ENCODE measurements around the gene MYO3B. TPM values are rescaled to one million over a fixed set of nuclear protein-coding genes. Genes with fewer than 3 reads are reported as not detected.

Gene MYO3B
- polyA plus RNA-seq, 2 of the 4 experiments (the other 2 are of a cell fraction), result 0.01 TPM; not detected in 1

DNA sequence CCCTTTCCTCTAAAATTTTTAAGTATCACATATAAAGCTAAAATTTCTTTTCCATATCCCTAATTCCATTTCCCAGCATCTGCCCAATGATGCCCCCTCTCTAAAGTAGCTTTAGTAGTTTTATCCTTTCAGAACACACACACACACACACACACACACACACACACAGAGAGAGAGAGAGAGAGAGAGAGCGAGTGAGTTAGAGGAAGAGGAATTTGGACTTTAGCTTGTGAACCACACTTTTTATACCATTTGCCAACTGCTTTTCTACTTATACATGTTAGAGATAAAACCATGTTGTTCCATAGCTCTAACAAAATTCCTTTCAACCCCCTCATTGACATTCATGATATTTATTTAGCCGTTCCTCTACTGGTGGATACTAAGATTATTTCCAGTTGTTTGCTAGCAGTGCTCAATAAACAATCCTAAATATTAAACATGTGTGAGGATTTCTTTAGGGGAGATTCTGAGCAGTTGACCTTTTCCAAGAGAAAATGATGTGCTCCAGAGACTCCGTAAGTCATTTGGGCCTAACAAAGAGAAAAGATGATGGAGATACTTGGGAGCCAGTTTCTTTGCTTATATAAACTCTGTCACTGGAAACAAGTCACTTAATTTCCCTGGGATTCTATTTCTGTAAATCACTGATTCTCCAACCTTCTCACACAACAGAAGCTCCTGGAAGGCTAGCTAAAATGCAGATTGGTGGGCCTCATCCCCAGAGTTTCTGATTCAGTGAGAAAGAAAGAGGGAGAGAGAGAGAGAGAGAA, 307.5 kb downstream of the MYO3B start:
- POLR2A ChIA-PET, result no interaction called here
- no peak overlapping the region for H3K4me3 ChIP-seq
- ATAC-seq (no peak), DNase-seq (ENCODE audit: low read depth in 1 of 2, low spot score in 1 of 2) (no peak), FAIRE-seq (no peak)
- H3K4me2 ChIP-seq, result no peak overlapping the region
- H3K4me1 ChIP-seq, result no peaks in the 10 kb centered on the region
- no peak overlapping the region for H3K27ac ChIP-seq
- TF ChIP-seq JUN (IDR thresholded peaks at IDR 0.05) (no peak), CHD4 (IDR thresholded peaks at IDR 0.05; ENCODE audit: borderline replicate concordance) (no peak), RARB (CRISPR knock-in tag; IDR thresholded peaks at IDR 0.05) (no peak), EHF (CRISPR knock-in tag; IDR thresholded peaks at IDR 0.05) (no peak), HEYL (CRISPR knock-in tag; IDR thresholded peaks at IDR 0.05) (no peak), JUNB (IDR thresholded peaks at IDR 0.05) (no peak), GATA3 (IDR thresholded peaks at IDR 0.05; ENCODE audit: borderline replicate concordance) (no peak), ZNF302 (CRISPR knock-in tag; IDR thresholded peaks at IDR 0.05) (no peak), ESRRA (IDR thresholded peaks at IDR 0.05; ENCODE audit: borderline replicate concordance, low read length) (no peak), HOXB13 (CRISPR knock-in tag; IDR thresholded peaks at IDR 0.05; ENCODE audit: low read depth) (no peak), SMC3 (IDR thresholded peaks at IDR 0.05) (no peak)
- CTCF ChIA-PET, result interaction anchor here (0.9 to 1.8 kb wide), 3 partner anchors 77 to 328 kb away, joined by 3 to 5 read pairs (median 4); no protein-coding TSS in a partner anchor
- no peaks in the 10 kb centered on the region for H3K9me3 ChIP-seq
- WGBS (ENCODE audit: missing lambda C conversion rate), result 69% methylated on average over 3 of the region's 3 CpGs

- Histone ChIP-seq H3K27ac (no peak overlapping the region), H3K4me1 (no peaks in the 10 kb centered on the region), H3K4me2 (no peak overlapping the region), H3K9me3 (no peaks in the 10 kb centered on the region), H3K4me3 (no peak overlapping the region)
- FAIRE-seq (no peak), DNase-seq (ENCODE audit: low read depth in 1 of 2, low spot score in 1 of 2) (no peak), ATAC-seq (no peak)
- CTCF ChIA-PET, result interaction anchor here (0.6 to 1.8 kb wide), 3 partner anchors 78 to 385 kb away, joined by 3 to 5 read pairs (median 4); no protein-coding TSS in a partner anchor
- 8% methylated on average over 3 of the region's 3 CpGs for WGBS (ENCODE audit: missing lambda C conversion rate)
- TF ChIP-seq HES2 (IDR thresholded peaks at IDR 0.05), result no peak
- TF ChIP-seq RAD21 (conservative IDR thresholded peaks at IDR 0.05 in 1 of 2, IDR thresholded peaks at IDR 0.05 in 1 of 2), result peak in 1 of 2 experiments; percentile 17; a peak in 1 of 5 replicates
- POLR2A ChIA-PET, result no interaction called here
Observed at GRCh38 chr2:170486730-170487129, 308.8 kb downstream of the MYO3B start.

- TF ChIP-seq EHF (CRISPR knock-in tag; IDR thresholded peaks at IDR 0.05) (no peak), EHMT2 (IDR thresholded peaks at IDR 0.05; ENCODE audit: low read depth) (no peak), HOXA7 (CRISPR knock-in tag; IDR thresholded peaks at IDR 0.05) (no peak), MAFK (IDR thresholded peaks at IDR 0.05; ENCODE audit: partially characterized antibody) (no peak), MAX (IDR thresholded peaks at IDR 0.05) (no peak)
- TF ChIP-seq, protein P1, sequence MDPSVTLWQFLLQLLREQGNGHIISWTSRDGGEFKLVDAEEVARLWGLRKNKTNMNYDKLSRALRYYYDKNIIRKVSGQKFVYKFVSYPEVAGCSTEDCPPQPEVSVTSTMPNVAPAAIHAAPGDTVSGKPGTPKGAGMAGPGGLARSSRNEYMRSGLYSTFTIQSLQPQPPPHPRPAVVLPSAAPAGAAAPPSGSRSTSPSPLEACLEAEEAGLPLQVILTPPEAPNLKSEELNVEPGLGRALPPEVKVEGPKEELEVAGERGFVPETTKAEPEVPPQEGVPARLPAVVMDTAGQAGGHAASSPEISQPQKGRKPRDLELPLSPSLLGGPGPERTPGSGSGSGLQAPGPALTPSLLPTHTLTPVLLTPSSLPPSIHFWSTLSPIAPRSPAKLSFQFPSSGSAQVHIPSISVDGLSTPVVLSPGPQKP (IDR thresholded peaks at IDR 0.05; ENCODE audit: low read depth, low read length), result no peak
- DNase-seq (ENCODE audit: low read depth in 1 of 2, low spot score in 1 of 2), result no peak
- H3K9me3 ChIP-seq, result no peaks in the 10 kb centered on the region
- no peak overlapping the region for H3K27ac ChIP-seq
- WGBS (ENCODE audit: missing lambda C conversion rate), result 8% methylated on average over 1 of the region's 1 CpG
- no peak overlapping the region for H3K4me2 ChIP-seq
- ATAC-seq, result no peak
- POLR2A ChIA-PET, result no interaction called here
- CTCF ChIA-PET, result no interaction called here
- H3K4me3 ChIP-seq, result no peak overlapping the region
- no peaks in the 10 kb centered on the region for H3K4me1 ChIP-seq
- FAIRE-seq, result no peak
Observed at GRCh38 chr2:170488807-170489206, 310.9 kb downstream of the MYO3B start.

DNA sequence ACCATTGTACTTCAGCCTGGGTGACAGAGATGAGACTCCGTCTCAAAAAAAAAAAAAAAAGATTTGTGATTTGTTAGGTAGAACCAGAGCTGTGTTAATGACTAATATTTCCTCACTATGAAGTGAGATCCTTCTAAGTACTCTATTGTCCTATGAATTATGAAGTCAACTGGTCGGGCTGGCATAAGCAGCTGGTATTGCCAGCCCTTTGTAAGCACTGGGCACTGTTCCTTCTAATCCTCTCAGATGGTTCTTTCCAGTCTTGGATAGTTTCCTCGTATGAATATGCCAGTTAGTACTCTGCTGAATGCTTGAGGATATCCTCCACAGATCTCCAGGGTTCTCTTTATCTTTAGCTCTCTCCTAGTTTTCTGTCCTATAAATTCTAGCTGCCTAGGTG, 314.1 kb downstream of the MYO3B start:
- DNase-seq (ENCODE audit: low read depth in 1 of 2, low spot score in 1 of 2) (no peak), ATAC-seq (no peak), FAIRE-seq (no peak)
- ChIA-PET POLR2A (no interaction called here), CTCF (interaction anchor here (1.1 kb wide), 1 partner anchor 321 kb away, joined by 3 read pairs; no protein-coding TSS in a partner anchor)
- Histone ChIP-seq H3K4me3 (no peak overlapping the region), H3K9me3 (no peaks in the 10 kb centered on the region), H3K4me1 (no peaks in the 10 kb centered on the region), H3K4me2 (no peak overlapping the region), H3K27ac (no peak overlapping the region)
- TF ChIP-seq HOXB5 (CRISPR knock-in tag; IDR thresholded peaks at IDR 0.05), result no peak
- TF ChIP-seq RAD21 (conservative IDR thresholded peaks at IDR 0.05 in 1 of 2, IDR thresholded peaks at IDR 0.05 in 1 of 2), result no peak
- TF ChIP-seq PHF8 (IDR thresholded peaks at IDR 0.05; ENCODE audit: borderline replicate concordance, low read depth), result no peak
- no peak for TF ChIP-seq HEYL (CRISPR knock-in tag; IDR thresholded peaks at IDR 0.05)
- no peak for TF ChIP-seq SREBF2 (IDR thresholded peaks at IDR 0.05)
- TF ChIP-seq RARB (CRISPR knock-in tag; IDR thresholded peaks at IDR 0.05), result no peak
- TF ChIP-seq HDAC2 (IDR thresholded peaks at IDR 0.05), result no peak
- TF ChIP-seq MAX (IDR thresholded peaks at IDR 0.05), result no peak
- TF ChIP-seq POLR2AphosphoS2 (conservative IDR thresholded peaks at IDR 0.05; ENCODE audit: low read length), result no peak
- no peak for TF ChIP-seq JUNB (IDR thresholded peaks at IDR 0.05)
- no peak for TF ChIP-seq TFCP2L1 (CRISPR knock-in tag; IDR thresholded peaks at IDR 0.05)
- TF ChIP-seq POLR2A (IDR thresholded peaks at IDR 0.05; ENCODE audit: low read length), result no peak
- TF ChIP-seq MYC (IDR thresholded peaks at IDR 0.05; ENCODE audit: borderline replicate concordance, low read length), result no peak
- WGBS (ENCODE audit: missing lambda C conversion rate), result 35% methylated on average over 3 of the region's 3 CpGs
